ENCODE results near the gene ST7.
"Not testable (repeated sequence)": the region's sequence is repeated elsewhere in the genome, so short reads cannot be mapped to it uniquely, and the experiment has no call there.

Gene ST7

GRCh38 chr7:116951366-116952292 lies 1.7 kb upstream of the ST7 start:
- DNase-seq: no peak

DNA sequence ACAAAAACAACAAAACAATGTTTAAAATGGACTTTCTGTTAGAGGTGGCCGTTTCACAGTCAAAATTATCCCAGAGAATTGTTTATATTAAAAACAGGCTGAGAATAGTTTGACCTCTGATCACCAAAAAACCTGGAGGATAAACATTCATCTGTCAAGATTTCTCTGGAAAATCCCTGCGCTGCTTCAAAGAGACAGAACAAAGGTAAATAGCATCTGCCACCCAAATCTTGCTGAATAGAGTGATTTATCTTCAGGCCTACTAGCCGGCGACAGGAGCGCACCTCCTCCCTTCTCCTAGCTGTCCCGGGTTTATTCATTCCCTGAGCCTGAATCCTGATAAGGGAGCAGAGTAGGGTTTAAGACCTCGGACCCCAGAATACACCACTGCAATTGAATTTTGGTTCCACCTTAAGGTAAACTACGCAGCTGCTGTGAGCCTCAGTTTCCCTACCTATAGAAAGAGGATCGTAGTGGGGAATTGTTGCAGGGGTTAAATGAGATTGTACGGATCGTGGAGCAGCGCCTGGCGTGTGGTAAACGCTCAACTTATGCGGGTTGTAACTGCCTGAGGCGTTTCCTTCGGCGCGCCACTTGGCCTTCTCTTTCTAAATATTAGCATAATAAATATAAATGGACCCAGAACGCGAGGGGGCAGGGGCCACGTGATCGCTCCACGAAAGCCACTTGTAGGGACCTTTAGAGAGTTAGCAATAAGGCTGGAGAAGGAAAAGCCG lies 498 bp upstream of the ST7 start:
- peak; percentile 83 for DNase-seq

DNA sequence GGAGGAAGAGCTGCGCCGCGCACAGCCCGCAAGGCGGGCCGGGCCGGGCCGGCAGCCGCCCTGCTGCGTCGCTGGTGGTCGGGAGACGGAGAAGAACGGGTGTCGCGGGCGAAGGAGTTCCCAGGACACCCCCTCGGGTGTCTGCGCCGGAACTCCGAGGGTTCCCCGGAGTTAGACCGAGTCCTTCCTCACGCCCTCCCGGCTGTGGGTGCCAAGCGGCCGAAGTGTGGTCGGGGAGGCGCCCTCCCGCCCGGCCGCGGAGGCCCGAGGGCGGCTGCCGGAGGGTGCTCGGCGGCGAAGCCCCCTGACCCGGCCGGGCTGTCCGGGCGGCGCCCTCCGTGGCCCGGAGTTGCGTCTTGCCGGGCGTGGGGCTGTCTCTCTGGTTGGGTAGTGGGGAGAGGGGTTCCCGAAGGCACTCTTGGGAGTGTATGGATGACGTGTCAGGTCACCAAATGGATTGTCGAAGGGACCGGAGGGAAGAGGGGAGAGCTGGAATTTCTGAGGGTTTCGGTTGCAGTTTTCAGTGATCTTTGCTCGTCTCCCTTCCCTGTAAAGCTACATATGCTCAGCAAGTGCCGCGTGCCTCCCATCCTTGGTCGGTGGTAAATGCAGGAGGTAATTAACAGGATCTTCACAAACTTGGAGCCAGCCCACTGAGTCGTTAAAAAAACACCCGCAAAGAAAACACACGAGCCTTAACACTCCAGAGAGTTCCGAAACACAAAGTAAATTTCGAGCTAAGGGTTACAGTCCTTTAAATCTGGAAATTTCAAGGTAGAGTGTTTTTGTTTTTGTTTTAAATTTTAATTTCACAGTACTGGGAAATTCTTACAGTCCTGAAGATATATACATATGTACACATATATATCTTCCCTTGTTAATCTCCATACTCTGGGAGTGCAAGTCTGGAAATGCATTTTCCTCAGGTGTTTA lies 871 bp downstream of the ST7 start:
- DNase-seq: peak; percentile 85

GRCh38 chr7:116955340-116955739 lies 2.0 kb downstream of the ST7 start:
- no peak for DNase-seq

DNA sequence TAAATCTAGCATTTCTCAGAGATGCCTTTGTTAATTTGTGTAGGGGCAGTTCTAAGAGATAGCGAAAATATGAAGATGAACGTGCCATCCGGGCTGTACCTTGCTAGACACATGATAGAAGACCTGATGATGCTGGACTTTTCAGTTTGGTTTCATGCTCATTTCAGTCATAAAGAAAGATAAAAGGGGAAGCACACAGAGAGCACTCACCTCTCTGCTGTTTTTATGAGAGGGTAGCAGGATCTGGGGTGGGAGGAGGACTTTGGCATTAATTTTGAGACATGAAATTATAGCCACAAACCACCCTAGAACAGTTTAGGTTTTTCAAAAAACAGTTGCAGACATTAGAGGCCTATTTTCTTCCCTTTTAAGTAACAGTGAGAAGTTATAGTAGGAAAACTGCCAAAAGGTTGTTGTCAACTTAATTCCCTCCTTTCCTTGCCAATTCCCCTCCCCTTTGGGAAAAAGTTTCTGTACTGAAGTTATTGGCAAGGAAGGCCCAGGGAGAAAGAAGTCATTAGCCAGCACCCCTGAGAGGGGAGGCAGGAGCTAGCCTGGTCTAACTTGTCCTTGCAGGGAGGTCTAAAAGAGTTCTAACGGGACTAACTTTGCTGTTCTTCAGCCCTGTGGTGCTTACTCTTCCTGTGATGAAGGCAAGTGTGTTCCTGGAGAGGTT lies 2.6 kb downstream of the ST7 start:
- DNase-seq: no peak

DNA sequence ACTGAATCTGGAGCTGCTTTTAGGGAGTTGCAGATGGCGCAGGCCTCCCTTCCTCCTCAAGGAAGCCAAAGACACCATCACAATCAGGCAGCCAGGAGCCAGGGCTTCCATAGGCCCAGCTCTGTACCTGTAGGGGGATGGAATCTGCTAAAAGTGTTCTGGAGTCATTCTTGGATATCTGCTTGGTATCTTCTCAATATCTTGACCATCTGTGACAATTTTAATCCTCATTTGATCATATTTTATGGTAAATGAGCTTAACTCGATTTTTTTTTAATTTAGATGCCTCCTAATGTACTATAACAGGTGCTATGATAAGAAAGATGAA lies 3.1 kb downstream of the ST7 start:
- DNase-seq: no peak

DNA sequence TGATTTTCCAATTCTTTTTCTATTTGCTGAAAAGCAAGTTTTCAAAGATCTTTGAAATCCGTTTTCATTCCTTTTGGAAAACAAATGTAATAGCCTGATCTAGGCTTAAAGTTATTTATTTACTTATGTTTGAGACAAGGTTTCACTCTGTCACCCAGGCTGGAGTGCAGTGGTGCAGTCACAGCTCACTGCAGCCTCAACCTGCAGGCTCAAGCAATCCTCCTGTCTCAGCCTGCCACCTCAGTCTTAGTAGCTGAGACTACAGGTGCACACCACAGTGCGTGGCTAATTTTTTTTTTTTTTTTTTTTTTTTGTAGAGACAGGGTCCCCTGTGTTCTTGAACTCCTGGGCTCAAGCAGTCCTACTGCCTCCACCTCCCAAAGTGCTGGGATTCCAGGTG lies 4.6 kb downstream of the ST7 start:
- DNase-seq: no peak

DNA sequence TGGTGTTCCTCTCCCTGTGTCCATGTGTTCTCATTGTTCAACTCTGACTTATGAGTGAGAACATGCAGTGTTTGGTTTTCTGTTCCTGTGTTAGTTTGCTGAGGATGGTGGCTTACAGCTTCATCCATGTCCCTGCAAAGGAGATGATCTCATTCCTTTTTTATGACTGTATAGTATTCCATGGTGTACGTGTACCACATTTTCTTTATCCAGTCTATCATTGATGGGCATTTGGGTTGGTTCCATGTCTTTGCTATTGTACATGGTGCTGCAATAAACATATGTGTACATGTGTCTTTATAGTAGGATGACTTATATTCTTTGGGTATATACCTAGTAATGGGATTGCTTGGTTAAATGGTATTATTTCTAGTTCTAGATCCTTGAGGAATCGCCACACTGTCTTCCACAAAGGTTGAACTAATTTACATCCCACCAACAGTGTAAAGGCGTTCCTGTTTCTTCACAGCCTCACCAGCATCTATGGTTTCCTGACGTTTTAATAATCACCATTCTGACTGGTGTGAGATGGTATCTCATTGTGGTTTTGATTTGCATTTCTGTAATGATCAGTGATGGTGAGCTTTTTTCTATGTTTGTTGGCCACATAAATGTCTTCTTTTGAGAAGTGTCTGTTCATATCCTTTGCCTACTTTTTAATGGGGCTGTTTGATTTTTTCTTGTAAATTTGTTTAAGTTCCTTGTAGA lies 8.8 kb downstream of the ST7 start:
- DNase-seq: not testable (repeated sequence)

DNA sequence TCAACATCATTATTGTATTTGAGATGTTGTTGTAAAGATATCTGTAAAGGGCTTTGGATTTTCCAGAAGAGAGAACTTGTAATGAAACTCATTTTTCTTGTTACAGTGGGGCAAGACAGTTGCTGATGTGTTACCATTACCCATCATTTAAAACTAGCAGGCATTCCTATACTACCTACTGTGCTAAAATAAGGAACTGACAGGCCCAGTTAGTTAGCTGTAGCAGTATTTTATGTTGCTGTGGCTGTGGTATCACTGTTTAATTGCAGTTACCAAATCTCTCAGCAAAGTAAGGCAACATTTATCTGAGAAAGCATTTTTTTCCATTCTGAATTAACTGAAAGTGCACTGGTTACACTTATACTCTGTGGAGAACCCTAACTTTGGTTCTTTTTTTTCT lies 9.9 kb downstream of the ST7 start:
- no peak for DNase-seq

DNA sequence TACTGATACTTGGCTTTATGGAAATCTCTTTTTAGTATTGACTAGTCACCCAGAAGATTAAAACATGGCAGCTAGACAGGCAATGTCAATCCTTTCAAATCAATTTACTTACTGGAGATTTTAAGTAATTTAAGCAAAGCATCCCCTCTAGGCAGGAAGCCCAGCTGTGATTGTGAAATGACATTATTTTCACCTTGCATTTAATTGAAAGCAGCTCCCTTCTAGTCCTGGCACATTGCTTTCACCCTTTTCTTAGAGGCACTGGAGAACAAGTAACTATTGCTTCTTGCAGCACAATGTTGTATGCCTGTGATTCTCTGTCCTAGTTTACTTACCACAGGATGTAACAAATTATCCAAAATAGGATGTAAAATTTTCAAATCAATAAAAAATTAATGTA lies 13.3 kb downstream of the ST7 start:
- no peak for DNase-seq

DNA sequence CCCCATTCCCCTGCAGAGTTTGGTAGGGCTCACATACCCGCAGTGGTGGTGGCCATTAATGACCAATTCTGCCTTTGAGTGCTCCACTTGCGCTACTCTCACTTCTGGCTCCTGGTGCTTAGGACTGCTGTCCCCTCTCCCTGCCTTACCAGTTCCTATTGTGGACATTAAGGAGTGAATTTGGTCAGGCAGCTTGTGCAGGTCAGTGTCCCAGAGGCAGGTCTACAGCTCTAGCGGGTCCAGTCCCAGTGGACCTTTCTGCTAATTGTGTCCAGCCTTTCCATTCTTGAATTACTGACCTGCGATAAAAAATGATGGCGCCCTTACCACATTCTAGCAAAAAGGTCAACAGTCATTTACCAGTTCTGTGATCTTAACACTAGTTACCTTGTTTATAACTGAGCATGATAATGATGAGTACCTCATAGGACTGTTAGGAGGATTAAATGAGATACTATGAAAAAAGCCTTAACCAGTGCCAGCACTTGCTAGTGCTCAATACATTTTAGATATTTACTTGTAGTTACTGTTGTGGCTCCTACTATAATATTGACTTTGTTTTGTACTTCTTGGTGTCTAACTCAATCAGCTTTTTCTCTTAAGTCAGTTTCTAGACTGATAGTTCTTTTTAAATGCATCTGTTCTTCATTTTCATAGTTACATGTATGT lies 14.1 kb downstream of the ST7 start:
- DNase-seq: no peak

DNA sequence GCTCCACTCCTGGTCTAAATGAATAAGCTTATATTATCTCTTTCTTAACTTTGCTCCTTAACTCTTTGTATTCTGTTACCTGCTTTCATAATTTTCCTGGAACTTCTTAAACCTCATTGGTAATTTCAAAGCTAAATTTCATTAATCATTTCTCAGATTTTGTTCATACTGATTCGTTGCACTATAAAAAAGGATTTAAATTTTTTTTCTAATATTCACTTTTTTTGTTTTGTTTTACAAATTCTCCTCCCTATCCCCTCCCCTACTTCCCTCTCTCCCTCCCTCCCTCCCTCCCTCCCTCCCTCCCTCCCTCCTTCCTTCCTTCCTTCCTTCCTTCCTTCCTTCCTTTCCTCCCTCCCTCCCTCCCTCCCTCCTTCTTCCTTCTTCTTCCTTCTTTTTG lies 14.7 kb downstream of the ST7 start:
- no peak for DNase-seq

DNA sequence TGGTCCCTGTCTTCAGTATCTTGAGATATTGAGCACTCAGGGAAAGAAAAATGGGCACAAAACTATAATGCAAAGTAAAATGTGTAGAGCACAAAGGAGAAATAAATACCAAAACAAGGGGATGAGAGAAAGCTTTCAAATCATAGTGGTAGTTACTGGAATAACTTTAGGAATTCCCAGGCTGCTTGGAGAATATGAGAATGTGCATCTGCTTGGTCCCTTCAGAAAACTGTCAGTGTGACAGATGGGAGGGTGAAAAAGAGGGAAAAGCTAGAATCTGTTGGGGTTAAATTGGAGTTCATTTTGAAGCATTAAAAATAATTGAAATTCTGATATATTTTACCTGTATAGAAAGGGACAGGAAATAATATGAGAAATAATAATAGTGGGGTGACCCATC lies 15.3 kb downstream of the ST7 start:
- DNase-seq: no peak

DNA sequence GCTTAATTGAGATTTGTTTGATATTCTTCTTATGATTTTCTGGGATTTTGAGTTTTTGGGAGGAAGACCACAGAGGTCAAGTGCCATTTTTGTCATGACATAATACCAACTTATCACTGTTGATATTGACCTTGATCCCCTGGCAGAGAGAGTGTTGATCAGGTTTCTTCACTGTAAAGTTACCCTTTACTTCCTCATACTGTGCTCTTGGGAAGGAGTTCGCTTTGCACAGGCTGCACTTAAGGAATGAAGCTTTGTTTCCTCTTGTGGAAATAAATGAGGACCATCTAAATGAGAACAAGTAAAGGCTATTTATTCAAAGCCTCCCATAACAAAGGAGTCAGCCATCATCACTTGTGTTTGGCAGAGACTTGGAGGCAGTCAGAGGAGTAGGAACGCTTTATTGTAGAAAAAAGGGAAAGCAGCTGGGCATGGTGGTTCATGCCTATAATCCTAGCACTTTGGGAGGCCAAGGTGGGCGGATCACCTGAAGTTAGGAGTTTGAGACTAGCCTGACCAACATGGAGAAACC lies 16.1 kb downstream of the ST7 start:
- no peak for DNase-seq

- DNase-seq: no peak
These were observed 17.1 kb downstream of the ST7 start for GRCh38 chr7:116970238-116970910.

GRCh38 chr7:116971153-116971552 lies 17.9 kb downstream of the ST7 start:
- not testable (repeated sequence) for DNase-seq

- no peak for DNase-seq
These were observed 18.6 kb downstream of the ST7 start for GRCh38 chr7:116971869-116972268.

DNA sequence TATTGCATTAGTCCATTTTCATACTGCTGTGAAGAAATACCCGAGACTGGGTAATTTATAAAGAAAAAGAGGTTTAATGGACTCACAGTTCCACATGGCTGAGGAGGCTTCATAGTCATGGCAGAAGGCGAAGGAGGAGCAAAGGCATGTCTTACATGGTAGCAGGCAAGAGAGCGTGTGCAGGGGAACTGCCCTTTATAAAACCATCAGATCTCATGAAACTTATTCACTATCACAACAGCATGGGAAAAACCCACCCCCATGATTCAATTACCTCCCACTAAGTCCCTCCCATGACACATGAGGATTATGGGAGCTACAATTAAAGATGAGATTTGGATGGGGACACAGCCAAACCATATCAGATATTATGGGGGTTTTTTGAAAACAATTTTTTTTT lies 21.7 kb downstream of the ST7 start:
- not testable (repeated sequence) for DNase-seq

GRCh38 chr7:116977172-116977571 lies 23.9 kb downstream of the ST7 start:
- no peak for DNase-seq

DNA sequence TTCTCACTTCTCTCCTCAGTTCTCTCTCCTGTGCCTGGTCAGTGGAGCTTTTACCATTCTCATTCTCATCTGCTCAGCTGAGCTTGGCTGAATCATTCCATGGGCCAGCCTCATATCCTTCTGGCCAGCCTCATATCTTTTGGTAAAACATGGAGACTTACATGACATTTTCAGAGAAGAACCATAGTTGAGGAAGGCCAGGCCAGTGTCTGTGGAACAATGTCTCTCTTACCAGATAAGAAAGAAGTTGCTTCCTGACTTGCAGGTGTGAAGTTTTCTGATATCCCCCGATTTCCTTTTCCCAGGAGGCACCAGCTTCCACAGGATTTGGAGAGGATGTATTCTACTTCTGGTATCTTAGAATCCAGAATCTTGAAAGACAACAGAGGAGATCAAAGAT lies 24.7 kb downstream of the ST7 start:
- no peak for DNase-seq

DNA sequence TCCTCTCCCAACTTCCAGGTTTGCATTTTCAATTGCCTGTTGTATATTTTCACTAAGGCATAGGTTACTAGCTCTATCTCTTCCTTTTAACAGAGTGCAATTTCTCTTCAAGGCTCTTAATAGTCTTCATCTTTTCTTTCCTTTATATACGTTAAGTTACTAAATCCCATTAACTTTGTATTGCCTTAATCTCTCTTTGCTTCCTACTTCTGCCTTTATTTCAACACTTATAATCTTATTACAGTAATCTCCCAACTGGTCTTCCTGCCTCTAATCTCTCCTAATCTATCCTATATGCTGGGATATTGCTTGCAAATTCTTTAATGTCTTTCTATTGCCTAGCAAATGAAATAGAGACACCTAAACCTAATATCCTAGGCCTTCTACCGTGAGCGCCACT lies 26.1 kb downstream of the ST7 start:
- no peak for DNase-seq

Measured in NCI-H1092 treated with DMSO at 0.1 percent for 48 hours (cell line).